GM23248 (cell line): ENCODE measurements around the gene OR14K1. TPM values are rescaled to one million over a fixed set of nuclear protein-coding genes. Genes with fewer than 3 reads are reported as not detected.
"Not testable (repeated sequence)": the region's sequence is repeated elsewhere in the genome, so short reads cannot be mapped to it uniquely, and the experiment has no call there.

ENCODE experiments used
- DNase-seq: peaks from one replicate; pipeline ENCODE4 v3.0.0-alpha.2; 2015
- H2AFZ ChIP-seq: fragments of 200-600 bp; sonication (generic); 2 replicates; pipeline ENCODE4 v1.6.1; 2016; ENCODE audit warnings: antibody characterized with exemption
- H3F3A ChIP-seq: fragments of 200-600 bp; sonication (generic); 2 replicates; pipeline ENCODE4 v1.6.1; 2016; ENCODE audit warnings: mild to moderate bottlenecking, antibody characterized with exemption, mixed run types; ENCODE audit not compliant: insufficient read depth
- H3K27ac ChIP-seq: fragments of 200-600 bp; sonication (generic); 2 replicates; pipeline ENCODE4 v1.5.1; 2016; ENCODE audit warnings: mild to moderate bottlenecking
- H3K27me3 ChIP-seq: fragments of 200-600 bp; sonication (generic); replicated peaks from 2 replicates; pipeline ENCODE4 v1.6.1; 2016; ENCODE audit warnings: mild to moderate bottlenecking; ENCODE audit not compliant: insufficient read depth
- H3K36me3 ChIP-seq: fragments of 200-600 bp; sonication (generic); 2 replicates; pipeline ENCODE4 v1.6.1; 2016; ENCODE audit warnings: low read depth, mild to moderate bottlenecking
- H3K4me1 ChIP-seq: fragments of 200-600 bp; sonication (generic); 2 replicates; pipeline ENCODE4 v1.6.1; 2016; ENCODE audit warnings: mild to moderate bottlenecking; ENCODE audit not compliant: insufficient read depth
- H3K4me2 ChIP-seq: fragments of 200-600 bp; sonication (generic); one replicate; pipeline ENCODE4 v1.6.1; 2016; ENCODE audit warnings: mild to moderate bottlenecking; ENCODE audit not compliant: unreplicated experiment
- H3K4me3 ChIP-seq: fragments of 200-600 bp; sonication (generic); 2 replicates; pipeline ENCODE4 v1.5.1; 2016; ENCODE audit warnings: mild to moderate bottlenecking
- H3K79me2 ChIP-seq: fragments of 200-600 bp; sonication (generic); 2 replicates; pipeline ENCODE4 v1.6.1; 2016; ENCODE audit warnings: mild to moderate bottlenecking; ENCODE audit not compliant: insufficient read depth
- H3K9ac ChIP-seq: fragments of 200-600 bp; sonication (generic); 2 replicates; pipeline ENCODE4 v1.6.1; 2016; ENCODE audit warnings: mild to moderate bottlenecking
- H3K9me2 ChIP-seq: fragments of 200-600 bp; sonication (generic); 2 replicates; pipeline ENCODE4 v1.6.1; 2016; ENCODE audit warnings: mixed run types, mild to moderate bottlenecking, moderate library complexity; ENCODE audit not compliant: insufficient read depth
- H3K9me3 ChIP-seq: fragments of 200-600 bp; sonication (generic); one replicate; pipeline ENCODE4 v1.6.1; 2017; ENCODE audit warnings: low read depth
- H4K20me1 ChIP-seq: fragments of 200-600 bp; sonication (generic); 2 replicates; pipeline ENCODE4 v1.6.0; 2016; ENCODE audit not compliant: insufficient read depth
- EZH2 ChIP-seq: fragments of 200-600 bp; sonication (generic); IDR thresholded peaks from 2 replicates; pipeline ENCODE4 v1.6.1; 2018; ENCODE audit warnings: antibody characterized with exemption, mild to moderate bottlenecking; ENCODE audit not compliant: insufficient read depth, poor library complexity, severe bottlenecking
- EZH2phosphoT487 ChIP-seq: fragments of 200-600 bp; sonication (generic); IDR thresholded peaks from 2 replicates; pipeline ENCODE4 v1.6.1; 2018; ENCODE audit warnings: antibody characterized with exemption, moderate library complexity, mild to moderate bottlenecking, low read depth; ENCODE audit not compliant: insufficient read depth
- WGBS, 2 experiments: methylation state at CpG; one replicate each; pipeline ENCODE4 v1.1.6; 2015 to 2017; ENCODE audit warnings: low lambda C conversion rate in 2 of 2, low coverage in 1 of 2; ENCODE audit errors: missing lambda C conversion rate in 2 of 2; 5-methylcytosine and 5-hydroxymethylcytosine counted together
- in situ Hi-C: fragments of 300-500 bp; cut with MboI; formaldehyde crosslinking; loops from 2 replicates; pipeline ENCODE4 v1.15.0; 2020
- polyA plus RNA-seq: library from polyadenylated mRNA; unstranded; fragments of >200 nt; fragmentation: Nextera tagmentation; extraction: Ambion mirVana; gene quantifications from 2 replicates; pipeline ENCODE4 v1.2.1, GENCODE V29; 2016
- total RNA-seq: library from RNA; depleted of rRNA; stranded (reverse); fragments of >200 nt; shearing (Covaris generic); gene quantifications from 2 replicates; pipeline ENCODE4 v1.2.3, GENCODE V29; 2014

The OR14K1 gene
- total and polyA plus RNA-seq, 2 experiments from 2014 or later, result not detected

GRCh38 chr1:247746391-247746935 lies 8.0 kb downstream of the OR14K1 start:
- TF ChIP-seq EZH2phosphoT487 (no peak), EZH2 (no peak)
- Histone ChIP-seq H3K27ac (no peak overlapping the region), H3K79me2 (no peaks in the 10 kb centered on the region), H3K36me3 (no peaks in the 10 kb centered on the region), H3K27me3 (no peaks in the 10 kb centered on the region), H3K4me1 (no peaks in the 10 kb centered on the region), H3K4me3 (no peak overlapping the region), H3K4me2 (no peak overlapping the region), H4K20me1 (no peaks in the 10 kb centered on the region), H3F3A (no peaks in the 10 kb centered on the region), H3K9me2 (no peaks in the 10 kb centered on the region), H3K9ac (no peak overlapping the region), H2AFZ (no peak overlapping the region), H3K9me3 (no peaks in the 10 kb centered on the region)
- DNase-seq, result no peak
- 26 to 28% methylated on average over 3 of the region's 3 CpGs for WGBS, 2 experiments
- in situ Hi-C loops, result no loop called here

- no peak for DNase-seq
- in situ Hi-C loops, result no loop called here
- WGBS, 2 experiments, result 38 to 43% methylated on average over 7 of the region's 7 CpGs
Measured at GRCh38 chr1:247747616-247748015, 9.2 kb downstream of the OR14K1 start.

GRCh38 chr1:247748041-247748440 lies 9.6 kb downstream of the OR14K1 start, which contains the start of gene OR14A2:
TSS of gene OR14A2 (minus strand) at chr1:247748141.
- in situ Hi-C loops, result no loop called here
- no peak within 1 kb of the TSS for H3K27ac ChIP-seq
- DNase-seq, result no peak
- H3K9me2 ChIP-seq, result no peaks in the 10 kb centered on the region
- H3K4me1 ChIP-seq, result no peaks in the 10 kb centered on the region
- WGBS, 2 experiments, result 39 to 41% methylated on average over 2 of the region's 2 CpGs
- no peak for TF ChIP-seq EZH2phosphoT487
- no peak for TF ChIP-seq EZH2
- no peaks in the 10 kb centered on the region for H3K36me3 ChIP-seq
- no peak within 1 kb of the TSS for H3K9ac ChIP-seq
- no peaks in the 10 kb centered on the region for H3K27me3 ChIP-seq
- H3K9me3 ChIP-seq, result no peaks in the 10 kb centered on the region
- no peaks in the 10 kb centered on the region for H4K20me1 ChIP-seq
- H2AFZ ChIP-seq, result no peak within 1 kb of the TSS
- H3K4me2 ChIP-seq, result no peak within 1 kb of the TSS
- no peaks in the 10 kb centered on the region for H3F3A ChIP-seq
- H3K4me3 ChIP-seq, result no peak within 1 kb of the TSS
- no peaks in the 10 kb centered on the region for H3K79me2 ChIP-seq

More at GRCh38 chr1:247747616-247748015, 9.2 kb downstream of the OR14K1 start:
- H3K9me2 ChIP-seq, result no peaks in the 10 kb centered on the region
- TF ChIP-seq EZH2 (no peak), EZH2phosphoT487 (no peak)
- no peaks in the 10 kb centered on the region for H3K4me1 ChIP-seq
- H3K4me3 ChIP-seq, result no peak overlapping the region
- H3K27ac ChIP-seq, result no peak overlapping the region
- no peaks in the 10 kb centered on the region for H3K79me2 ChIP-seq
- H2AFZ ChIP-seq, result no peak overlapping the region
- H3K9me3 ChIP-seq, result no peaks in the 10 kb centered on the region
- H3K4me2 ChIP-seq, result no peak overlapping the region
- H4K20me1 ChIP-seq, result no peaks in the 10 kb centered on the region
- no peak overlapping the region for H3K9ac ChIP-seq
- no peaks in the 10 kb centered on the region for H3K27me3 ChIP-seq
- H3F3A ChIP-seq, result no peaks in the 10 kb centered on the region
- H3K36me3 ChIP-seq, result no peaks in the 10 kb centered on the region

- Histone ChIP-seq H3K4me2 (no peak overlapping the region), H3K36me3 (no peaks in the 10 kb centered on the region), H3K79me2 (no peaks in the 10 kb centered on the region), H3K4me1 (no peaks in the 10 kb centered on the region), H2AFZ (no peak overlapping the region), H3K9ac (no peak overlapping the region), H3K4me3 (no peak overlapping the region), H3K27ac (no peak overlapping the region), H4K20me1 (no peaks in the 10 kb centered on the region), H3F3A (no peaks in the 10 kb centered on the region), H3K9me2 (no peaks in the 10 kb centered on the region), H3K9me3 (no peaks in the 10 kb centered on the region), H3K27me3 (no peaks in the 10 kb centered on the region)
- TF ChIP-seq EZH2, result no peak
- TF ChIP-seq EZH2phosphoT487, result no peak
- DNase-seq, result no peak
- in situ Hi-C loops, result no loop called here
- WGBS, 2 experiments, result 20 to 36% methylated on average over 1 of the region's 1 CpG
Measured at GRCh38 chr1:247749870-247750269, 11.5 kb downstream of the OR14K1 start.

GRCh38 chr1:247754311-247754710 lies 15.9 kb downstream of the OR14K1 start:
- H3F3A ChIP-seq, H3K4me1 ChIP-seq, H4K20me1 ChIP-seq, H3K36me3 ChIP-seq, H3K4me2 ChIP-seq, H3K27ac ChIP-seq, H3K27me3 ChIP-seq, H3K9me3 ChIP-seq, H3K79me2 ChIP-seq, H3K9ac ChIP-seq, H3K4me3 ChIP-seq, DNase-seq, H2AFZ ChIP-seq, H3K9me2 ChIP-seq, in situ Hi-C loops: not testable (repeated sequence)
- WGBS, 2 experiments, result 14 to 27% methylated on average over 1 of the region's 1 CpG
